Left lobe of liver (tissue), 2 donors: ENCODE data around the gene ETFB. TPM values are rescaled to one million over a fixed set of nuclear protein-coding genes. Genes with fewer than 3 reads are reported as not detected.
A peak's percentile ranks its signal among the peaks of the same experiment; 100 is the strongest.

Experiments
- ATAC-seq: fragments of 200-7000 bp; cut with Tn5 transposase; one replicate; pipeline ENCODE4 v1.9.1; 2020; ENCODE audit warnings: mild to moderate bottlenecking, moderate library complexity
- DNase-seq: peaks from one replicate; pipeline ENCODE4 v3.0.0-alpha.2; 2020; ENCODE audit warnings: low spot score
- total RNA-seq: library from RNA; stranded (reverse); gene quantifications from one replicate; pipeline ENCODE4 v1.2.1, GENCODE V29; 2021
- donor health status: DM: no; HTN: no; CAD: no; lungs with moderate emphysema.
- donor health status: DM: no; HTN: yes; CAD: no.

Gene ETFB
- total RNA-seq, 1 donor from 2014 or later: 378 TPM

- no peak for DNase-seq
Measured at GRCh38 chr19:51331193-51331592, 35.0 kb downstream of the ETFB start.

GRCh38 chr19:51330366-51330765, 35.8 kb downstream of the ETFB start:
- DNase-seq (no peak), ATAC-seq (no peak)

More at GRCh38 chr19:51331193-51331592, 35.0 kb downstream of the ETFB start:
- ATAC-seq: no peak

- ATAC-seq: no peak
- no peak for DNase-seq
Measured at GRCh38 chr19:51329411-51329810, 36.8 kb downstream of the ETFB start.

GRCh38 chr19:51327066-51328001, 38.9 kb downstream of the ETFB start:
- ATAC-seq: peak; percentile 62
- DNase-seq: no peak

GRCh38 chr19:51326216-51327065, 39.7 kb downstream of the ETFB start:
- DNase-seq (no peak), ATAC-seq (no peak)

- DNase-seq (no peak), ATAC-seq (no peak)
Measured at GRCh38 chr19:51325161-51325976, 40.8 kb downstream of the ETFB start.

GRCh38 chr19:51324167-51324481, 42.1 kb downstream of the ETFB start:
- DNase-seq (no peak), ATAC-seq (peak; percentile 30)

- ATAC-seq: peak; percentile 27
Measured at GRCh38 chr19:51323481-51324166, 42.6 kb downstream of the ETFB start.

GRCh38 chr19:51321799-51322198, 44.4 kb downstream of the ETFB start:
- DNase-seq (no peak), ATAC-seq (no peak)

More at GRCh38 chr19:51323481-51324166, 42.6 kb downstream of the ETFB start:
- DNase-seq: no peak

GRCh38 chr19:51320280-51320657, 45.9 kb downstream of the ETFB start:
- ATAC-seq (peak; percentile 43), DNase-seq (no peak)

- ATAC-seq (no peak), DNase-seq (no peak)
Measured at GRCh38 chr19:51319649-51320279, 46.4 kb downstream of the ETFB start.

- ATAC-seq (no peak), DNase-seq (no peak)
Measured at GRCh38 chr19:51318687-51319648, 47.2 kb downstream of the ETFB start.

GRCh38 chr19:51317968-51318367, 48.2 kb downstream of the ETFB start:
- DNase-seq (no peak), ATAC-seq (no peak)

GRCh38 chr19:51317376-51317775, 48.8 kb downstream of the ETFB start:
- DNase-seq (no peak), ATAC-seq (no peak)

GRCh38 chr19:51316688-51317087, 49.5 kb downstream of the ETFB start:
- ATAC-seq (no peak), DNase-seq (no peak)

GRCh38 chr19:51311351-51312257, 54.6 kb downstream of the ETFB start, which contains the start of gene IGLON5:
Gene IGLON5, plus strand, starts transcription at chr19:51311644. Its CDS starts 204 bp downstream, at chr19:51311848.
- ATAC-seq: no peak

GRCh38 chr19:51305479-51305878, 60.7 kb downstream of the ETFB start:
- no peak for ATAC-seq
- DNase-seq: no peak

More at GRCh38 chr19:51311351-51312257, 54.6 kb downstream of the ETFB start, which contains the start of gene IGLON5:
- DNase-seq: no peak
